DND-41 (cell line): ENCODE results near the gene UBA3.
A peak's percentile ranks its signal among the peaks of the same experiment; 100 is the strongest.

Source experiments
- ATAC-seq: fragments of 200-7000 bp; cut with Tn5 transposase; 3 replicates; pipeline ENCODE4 v1.9.1; 2021; ENCODE audit warnings: low read depth; ENCODE audit not compliant: insufficient read depth
- DNase-seq: peaks from one replicate; pipeline ENCODE4 v3.0.0-alpha.2; 2020
- H2AFZ ChIP-seq: 2 replicates; pipeline ENCODE4 v1.6.0; 2012; ENCODE audit warnings: low read depth, low read length
- H3K27ac ChIP-seq: 2 replicates; pipeline ENCODE4 v1.5.1; 2012; ENCODE audit warnings: low read length, inconsistent platforms
- H3K27me3 ChIP-seq: fragments of 200-600 bp; sonication (generic); 2 replicates; pipeline ENCODE4 v1.6.0; 2012; ENCODE audit warnings: low read length, mild to moderate bottlenecking, inconsistent platforms; ENCODE audit not compliant: insufficient read depth, poor library complexity
- H3K36me3 ChIP-seq: 2 replicates; pipeline ENCODE4 v1.5.1; 2012; ENCODE audit warnings: low read length, inconsistent platforms; ENCODE audit not compliant: insufficient read depth
- H3K4me1 ChIP-seq: 2 replicates; pipeline ENCODE4 v1.5.1; 2012; ENCODE audit warnings: mild to moderate bottlenecking, low read length; ENCODE audit not compliant: insufficient read depth
- H3K4me2 ChIP-seq: 2 replicates; pipeline ENCODE4 v1.6.0; 2012; ENCODE audit warnings: mild to moderate bottlenecking, moderate library complexity, low read length, inconsistent platforms; ENCODE audit not compliant: insufficient read depth
- H3K4me3 ChIP-seq, 2 experiments: fragments of 200-600 bp in 1 of 2; shearing (Covaris generic) in 1 of 2; 2 replicates each; pipeline ENCODE4 v1.5.1; 2012 to 2016; ENCODE audit warnings: inconsistent platforms in 2 of 2, low read length in 2 of 2, mild to moderate bottlenecking in 2 of 2, low read depth in 1 of 2, moderate library complexity in 1 of 2
- H3K79me2 ChIP-seq: 2 replicates; pipeline ENCODE4 v1.6.0; 2012; ENCODE audit warnings: low read length, inconsistent platforms; ENCODE audit not compliant: insufficient read depth
- H3K9ac ChIP-seq: 2 replicates; pipeline ENCODE4 v1.6.0; 2012; ENCODE audit warnings: low read depth, mild to moderate bottlenecking, inconsistent platforms, low read length, moderate library complexity
- H3K9me3 ChIP-seq: 2 replicates; pipeline ENCODE4 v1.5.1; 2012; ENCODE audit warnings: low read length, moderate library complexity, mild to moderate bottlenecking, inconsistent platforms; ENCODE audit not compliant: insufficient read depth, severe bottlenecking
- H4K20me1 ChIP-seq: 2 replicates; pipeline ENCODE4 v1.6.0; 2012; ENCODE audit warnings: low read length; ENCODE audit not compliant: insufficient read depth
- CTCF ChIP-seq: IDR thresholded peaks from 2 replicates; pipeline ENCODE4 v1.5.1; 2012; ENCODE audit warnings: borderline replicate concordance, low read length, moderate library complexity, mild to moderate bottlenecking; ENCODE audit not compliant: poor library complexity, severe bottlenecking; ENCODE audit errors: extremely low read depth
- EZH2 ChIP-seq: IDR thresholded peaks from 3 replicates; pipeline ENCODE4 v1.6.1; 2012; ENCODE audit warnings: borderline replicate concordance, low read depth, mild to moderate bottlenecking, moderate library complexity, low read length, inconsistent platforms; ENCODE audit not compliant: severe bottlenecking

Gene UBA3

GRCh38 chr3:69051756-69052471 lies 28.3 kb downstream of the UBA3 start, which contains the start of gene TMF1:
TSS of gene TMF1 (minus strand) at chr3:69052333. CDS start at chr3:69052086, 247 bp downstream.
- peaks cover 42% of the 10 kb centered on the region for H3K4me1 ChIP-seq
- H3K9me3 ChIP-seq, result no peaks in the 10 kb centered on the region
- ATAC-seq, result peak; percentile 92
- H2AFZ ChIP-seq, result peak within 1 kb of the TSS; percentile 85
- DNase-seq, result peak; percentile 96
- H3K4me2 ChIP-seq, result peak within 1 kb of the TSS; percentile 83
- TF ChIP-seq CTCF (no peak), EZH2 (no peak)
- peak within 1 kb of the TSS; percentile 83 for H3K27ac ChIP-seq
- peak within 1 kb of the TSS; percentile 78 to 91 for H3K4me3 ChIP-seq
- peak within 1 kb of the TSS; percentile 68 for H3K9ac ChIP-seq
- H3K79me2 ChIP-seq, result peaks cover 44% of the 10 kb centered on the region
- peaks cover 6% of the 10 kb centered on the region; the same call in 1 of the 2 replicates for H4K20me1 ChIP-seq
- no peaks in the 10 kb centered on the region for H3K27me3 ChIP-seq
- peaks cover 37% of the 10 kb centered on the region for H3K36me3 ChIP-seq

- no peak overlapping the region for H3K4me3 ChIP-seq
- H3K27ac ChIP-seq, result no peak overlapping the region
- no peak overlapping the region for H2AFZ ChIP-seq
- no peak overlapping the region for H3K9ac ChIP-seq
- H3K4me2 ChIP-seq, result peak overlapping the region; percentile 83
- DNase-seq, result no peak
- no peaks in the 10 kb centered on the region for H3K9me3 ChIP-seq
- no peaks in the 10 kb centered on the region for H3K27me3 ChIP-seq
- ATAC-seq, result no peak
- TF ChIP-seq CTCF, result no peak
- TF ChIP-seq EZH2, result no peak
- peaks cover 54% of the 10 kb centered on the region for H3K79me2 ChIP-seq
- peaks cover 6% of the 10 kb centered on the region; the same call in 1 of the 2 replicates for H4K20me1 ChIP-seq
- H3K36me3 ChIP-seq, result peaks cover 34% of the 10 kb centered on the region
- peaks cover 42% of the 10 kb centered on the region for H3K4me1 ChIP-seq
Observed at GRCh38 chr3:69048990-69049389, 31.2 kb downstream of the UBA3 start.

- Histone ChIP-seq H3K79me2 (peaks cover 29% of the 10 kb centered on the region), H3K9me3 (no peaks in the 10 kb centered on the region), H2AFZ (no peak overlapping the region), H3K27ac (no peak overlapping the region), H3K36me3 (peaks cover 70% of the 10 kb centered on the region), H3K9ac (no peak overlapping the region), H3K4me1 (peaks cover 17% of the 10 kb centered on the region), H3K4me3 (no peak overlapping the region), H3K27me3 (no peaks in the 10 kb centered on the region), H3K4me2 (no peak overlapping the region), H4K20me1 (no peaks in the 10 kb centered on the region)
- DNase-seq (no peak), ATAC-seq (no peak)
- TF ChIP-seq CTCF, result no peak
- TF ChIP-seq EZH2, result no peak
Observed at GRCh38 chr3:69044608-69045007, 35.6 kb downstream of the UBA3 start.

- H3K9me3 ChIP-seq, result no peaks in the 10 kb centered on the region
- TF ChIP-seq EZH2 (no peak), CTCF (no peak)
- no peaks in the 10 kb centered on the region for H3K27me3 ChIP-seq
- peaks cover 81% of the 10 kb centered on the region for H3K36me3 ChIP-seq
- H3K79me2 ChIP-seq, result no peaks in the 10 kb centered on the region
- H3K4me1 ChIP-seq, result no peaks in the 10 kb centered on the region
- no peak overlapping the region for H3K4me3 ChIP-seq
- H3K9ac ChIP-seq, result no peak overlapping the region
- H3K27ac ChIP-seq, result no peak overlapping the region
- no peak overlapping the region for H3K4me2 ChIP-seq
- ATAC-seq, result no peak
- H4K20me1 ChIP-seq, result no peaks in the 10 kb centered on the region
- no peak overlapping the region for H2AFZ ChIP-seq
- no peak for DNase-seq
Observed at GRCh38 chr3:69033470-69033869, 46.7 kb downstream of the UBA3 start.
